SK-N-SH treated with all-trans-retinoic acid at 6 μM for 48 hours (cell line): ENCODE results near the gene MRFAP1L1.

Experiments
- ATAC-seq: fragments of 200-7000 bp; cut with Tn5 transposase; 3 replicates; pipeline ENCODE4 v1.9.1; 2020; ENCODE audit warnings: mild to moderate bottlenecking, moderate library complexity
- ARNTL ChIP-seq: fragments of 450-650 bp; formaldehyde crosslinking; IDR thresholded peaks from 2 replicates; pipeline ENCODE4 v1.5.0; 2020; ENCODE audit warnings: low read depth, mild to moderate bottlenecking, moderate library complexity, borderline replicate concordance
- CSDC2 ChIP-seq: fragments of 250-450 bp; sonication (Bioruptor Pico); IDR thresholded peaks from 2 replicates; pipeline ENCODE4 v1.5.0; 2020; ENCODE audit warnings: mild to moderate bottlenecking, moderate library complexity
- ESRRG ChIP-seq: fragments of 250-450 bp; sonication (Bioruptor Pico); IDR thresholded peaks from 2 replicates; pipeline ENCODE4 v1.6.1; 2021; ENCODE audit warnings: mild to moderate bottlenecking
- GLIS3 ChIP-seq: fragments of 250-450 bp; sonication (Bioruptor Pico); IDR thresholded peaks from 2 replicates; pipeline ENCODE4 v1.5.0; 2020; ENCODE audit warnings: mild to moderate bottlenecking, moderate library complexity
- ISL1 ChIP-seq: fragments of 250-450 bp; sonication (Bioruptor Pico); IDR thresholded peaks from 2 replicates; pipeline ENCODE4 v2.1.2; 2022; ENCODE audit warnings: mild to moderate bottlenecking, moderate library complexity
- PATZ1 ChIP-seq: fragments of 250-450 bp; sonication (Bioruptor Pico); IDR thresholded peaks from 2 replicates; pipeline ENCODE4 v1.8.0; 2020; ENCODE audit warnings: mild to moderate bottlenecking, moderate library complexity, borderline replicate concordance
- PPARA ChIP-seq: fragments of 250-450 bp; sonication (Bioruptor Pico); IDR thresholded peaks from 2 replicates; pipeline ENCODE4 v1.5.0; 2020; ENCODE audit warnings: mild to moderate bottlenecking, borderline replicate concordance
- RARB ChIP-seq: fragments of 250-450 bp; sonication (Bioruptor Pico); IDR thresholded peaks from 2 replicates; pipeline ENCODE4 v1.8.0; 2021; ENCODE audit warnings: mild to moderate bottlenecking, moderate library complexity
- SNAI2 ChIP-seq: fragments of 250-450 bp; sonication (Bioruptor Pico); IDR thresholded peaks from 2 replicates; pipeline ENCODE4 v1.5.0; 2020; ENCODE audit warnings: mild to moderate bottlenecking, moderate library complexity
- TCF4 ChIP-seq: fragments of 250-450 bp; sonication (Bioruptor Pico); IDR thresholded peaks from 2 replicates; pipeline ENCODE4 v1.8.0; 2021; ENCODE audit warnings: mild to moderate bottlenecking, moderate library complexity, borderline replicate concordance
- TSHZ2 ChIP-seq: fragments of 250-450 bp; sonication (Bioruptor Pico); IDR thresholded peaks from 2 replicates; pipeline ENCODE4 v1.5.0; 2020; ENCODE audit warnings: mild to moderate bottlenecking, moderate library complexity
- ZC3H10 ChIP-seq: fragments of 250-450 bp; sonication (Bioruptor Pico); IDR thresholded peaks from 2 replicates; pipeline ENCODE4 v1.5.1; 2021; ENCODE audit warnings: mild to moderate bottlenecking, moderate library complexity
- ZFP3 ChIP-seq: fragments of 250-450 bp; sonication (Bioruptor Pico); IDR thresholded peaks from 2 replicates; pipeline ENCODE4 v1.5.0; 2020; ENCODE audit warnings: mild to moderate bottlenecking, moderate library complexity
- ZFP30 ChIP-seq: fragments of 450-650 bp; formaldehyde crosslinking; IDR thresholded peaks from 2 replicates; pipeline ENCODE4 v1.5.0; 2022; ENCODE audit warnings: mild to moderate bottlenecking, moderate library complexity
- ZNF70 ChIP-seq: fragments of 450-650 bp; formaldehyde crosslinking; IDR thresholded peaks from 2 replicates; pipeline ENCODE4 v1.5.0; 2020; ENCODE audit warnings: mild to moderate bottlenecking, moderate library complexity
- ZNF8 ChIP-seq: fragments of 450-650 bp; formaldehyde crosslinking; IDR thresholded peaks from 2 replicates; pipeline ENCODE4 v1.5.0; 2020; ENCODE audit warnings: mild to moderate bottlenecking, moderate library complexity
- TF ChIP-seq, protein P1 (sequence below): fragments of 250-450 bp; sonication (Bioruptor Pico); IDR thresholded peaks from 2 replicates; pipeline ENCODE4 v1.5.1; 2020; ENCODE audit warnings: low read depth, mild to moderate bottlenecking, moderate library complexity
- TF ChIP-seq, protein P2 (sequence below): fragments of 250-450 bp; sonication (Bioruptor Pico); IDR thresholded peaks from 2 replicates; pipeline ENCODE4 v1.5.1; 2021; ENCODE audit warnings: mild to moderate bottlenecking, moderate library complexity
- TF ChIP-seq, protein P3 (sequence below): fragments of 250-450 bp; sonication (Bioruptor Pico); IDR thresholded peaks from 2 replicates; pipeline ENCODE4 v1.8.0; 2021; ENCODE audit warnings: low read depth, mild to moderate bottlenecking, moderate library complexity, borderline replicate concordance

MRFAP1L1 gene

GRCh38 chr4:6663596-6664393 is 45.9 kb downstream of the MRFAP1L1 start (continued):
- TF ChIP-seq PATZ1 (CRISPR knock-in tag) (no peak), ISL1 (CRISPR knock-in tag) (no peak), PPARA (CRISPR knock-in tag) (no peak), TCF4 (CRISPR knock-in tag) (no peak)

DNA sequence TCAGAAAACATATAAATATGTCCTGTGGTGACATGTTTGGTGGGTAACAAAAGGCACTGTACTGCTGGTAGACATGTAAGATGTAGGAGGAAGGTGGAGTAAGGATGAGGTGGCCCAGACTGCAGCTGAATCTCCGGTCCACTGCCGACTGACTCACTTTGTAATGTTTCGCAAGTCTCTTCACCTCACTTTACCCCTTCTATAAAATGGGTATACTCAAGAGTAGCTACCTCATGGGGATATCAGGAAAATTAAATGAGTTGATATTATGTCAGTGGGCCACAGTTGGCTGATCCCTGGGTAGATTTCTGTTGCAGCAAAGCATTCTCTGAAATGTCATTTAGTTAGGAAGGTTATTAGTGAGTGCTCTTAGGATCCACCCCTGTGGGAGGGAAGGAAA is 47.1 kb downstream of the MRFAP1L1 start:
- TF ChIP-seq ZFP3 (no peak), TSHZ2 (no peak), SNAI2 (no peak), ZFP30 (CRISPR knock-in tag) (no peak), ZNF70 (CRISPR knock-in tag) (no peak), PATZ1 (CRISPR knock-in tag) (no peak), ISL1 (CRISPR knock-in tag) (no peak), ARNTL (CRISPR knock-in tag) (no peak), CSDC2 (no peak), ZC3H10 (CRISPR knock-in tag) (no peak), ZNF8 (no peak), ESRRG (CRISPR knock-in tag) (no peak)
- TF ChIP-seq, protein P1, sequence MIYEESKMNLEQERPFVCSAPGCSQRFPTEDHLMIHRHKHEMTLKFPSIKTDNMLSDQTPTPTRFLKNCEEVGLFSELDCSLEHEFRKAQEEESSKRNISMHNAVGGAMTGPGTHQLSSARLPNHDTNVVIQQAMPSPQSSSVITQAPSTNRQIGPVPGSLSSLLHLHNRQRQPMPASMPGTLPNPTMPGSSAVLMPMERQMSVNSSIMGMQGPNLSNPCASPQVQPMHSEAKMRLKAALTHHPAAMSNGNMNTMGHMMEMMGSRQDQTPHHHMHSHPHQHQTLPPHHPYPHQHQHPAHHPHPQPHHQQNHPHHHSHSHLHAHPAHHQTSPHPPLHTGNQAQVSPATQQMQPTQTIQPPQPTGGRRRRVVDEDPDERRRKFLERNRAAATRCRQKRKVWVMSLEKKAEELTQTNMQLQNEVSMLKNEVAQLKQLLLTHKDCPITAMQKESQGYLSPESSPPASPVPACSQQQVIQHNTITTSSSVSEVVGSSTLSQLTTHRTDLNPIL: no peak
- TF ChIP-seq, protein P2, sequence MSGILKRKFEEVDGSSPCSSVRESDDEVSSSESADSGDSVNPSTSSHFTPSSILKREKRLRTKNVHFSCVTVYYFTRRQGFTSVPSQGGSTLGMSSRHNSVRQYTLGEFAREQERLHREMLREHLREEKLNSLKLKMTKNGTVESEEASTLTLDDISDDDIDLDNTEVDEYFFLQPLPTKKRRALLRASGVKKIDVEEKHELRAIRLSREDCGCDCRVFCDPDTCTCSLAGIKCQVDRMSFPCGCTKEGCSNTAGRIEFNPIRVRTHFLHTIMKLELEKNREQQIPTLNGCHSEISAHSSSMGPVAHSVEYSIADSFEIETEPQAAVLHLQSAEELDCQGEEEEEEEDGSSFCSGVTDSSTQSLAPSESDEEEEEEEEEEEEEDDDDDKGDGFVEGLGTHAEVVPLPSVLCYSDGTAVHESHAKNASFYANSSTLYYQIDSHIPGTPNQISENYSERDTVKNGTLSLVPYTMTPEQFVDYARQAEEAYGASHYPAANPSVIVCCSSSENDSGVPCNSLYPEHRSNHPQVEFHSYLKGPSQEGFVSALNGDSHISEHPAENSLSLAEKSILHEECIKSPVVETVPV (CRISPR knock-in tag): no peak
- TF ChIP-seq, protein P3, sequence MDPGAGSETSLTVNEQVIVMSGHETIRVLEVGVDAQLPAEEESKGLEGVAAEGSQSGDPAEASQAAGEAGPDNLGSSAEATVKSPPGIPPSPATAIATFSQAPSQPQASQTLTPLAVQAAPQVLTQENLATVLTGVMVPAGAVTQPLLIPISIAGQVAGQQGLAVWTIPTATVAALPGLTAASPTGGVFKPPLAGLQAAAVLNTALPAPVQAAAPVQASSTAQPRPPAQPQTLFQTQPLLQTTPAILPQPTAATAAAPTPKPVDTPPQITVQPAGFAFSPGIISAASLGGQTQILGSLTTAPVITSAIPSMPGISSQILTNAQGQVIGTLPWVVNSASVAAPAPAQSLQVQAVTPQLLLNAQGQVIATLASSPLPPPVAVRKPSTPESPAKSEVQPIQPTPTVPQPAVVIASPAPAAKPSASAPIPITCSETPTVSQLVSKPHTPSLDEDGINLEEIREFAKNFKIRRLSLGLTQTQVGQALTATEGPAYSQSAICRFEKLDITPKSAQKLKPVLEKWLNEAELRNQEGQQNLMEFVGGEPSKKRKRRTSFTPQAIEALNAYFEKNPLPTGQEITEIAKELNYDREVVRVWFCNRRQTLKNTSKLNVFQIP (CRISPR knock-in tag): no peak
- no peak for ATAC-seq

DNA sequence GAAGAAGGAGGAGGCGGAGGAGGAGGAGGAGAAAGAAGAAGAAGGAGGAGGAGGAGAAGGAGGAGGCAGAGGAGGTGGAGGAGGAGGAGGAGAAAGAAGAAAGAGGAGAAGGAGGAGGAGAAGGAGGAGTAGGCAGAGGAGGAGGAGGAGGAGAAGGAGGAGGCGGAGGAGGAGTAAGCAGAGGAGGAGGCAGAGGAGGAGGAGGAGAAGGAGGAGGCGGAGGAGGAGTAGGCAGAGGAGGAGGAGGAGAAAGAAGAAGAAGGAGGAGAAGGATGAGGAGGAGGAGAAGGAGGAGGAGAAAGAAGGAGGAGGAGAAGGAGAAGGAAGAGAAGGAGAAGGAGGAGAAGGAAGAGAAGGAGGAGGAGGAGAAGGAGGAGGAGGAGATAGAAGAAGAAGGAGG is 49.2 kb downstream of the MRFAP1L1 start:
- ATAC-seq: no peak
- TF ChIP-seq ZNF8: no peak
- TF ChIP-seq, protein P3 (CRISPR knock-in tag): no peak
- no peak for TF ChIP-seq RARB (CRISPR knock-in tag)
- TF ChIP-seq GLIS3 (CRISPR knock-in tag): no peak
- no peak for TF ChIP-seq CSDC2
- no peak for TF ChIP-seq TCF4 (CRISPR knock-in tag)
- no peak for TF ChIP-seq ESRRG (CRISPR knock-in tag)
- no peak for TF ChIP-seq ZC3H10 (CRISPR knock-in tag)
- no peak for TF ChIP-seq PPARA (CRISPR knock-in tag)
- no peak for TF ChIP-seq ZFP3
- TF ChIP-seq PATZ1 (CRISPR knock-in tag): no peak
- TF ChIP-seq, protein P1: no peak
- TF ChIP-seq ISL1 (CRISPR knock-in tag): no peak
